Kidney tubule cell (primary cell): Measurements from ENCODE around the gene GAREM1.
A peak's percentile ranks its signal among the peaks of the same experiment; 100 is the strongest.
"Not testable (repeated sequence)": the region's sequence is repeated elsewhere in the genome, so short reads cannot be mapped to it uniquely, and the experiment has no call there.

Experiments used
- DNase-seq: peaks from one replicate; pipeline ENCODE4 v3.0.0-alpha.2; 2018; ENCODE audit warnings: low spot score

The GAREM1 gene

GRCh38 chr18:32470714-32471633, at the start of gene GAREM1:
GAREM1 (minus strand) TSS chr18:32470882; CDS start chr18:32470428, 454 bp downstream.
- peak; percentile 99 for DNase-seq

DNA sequence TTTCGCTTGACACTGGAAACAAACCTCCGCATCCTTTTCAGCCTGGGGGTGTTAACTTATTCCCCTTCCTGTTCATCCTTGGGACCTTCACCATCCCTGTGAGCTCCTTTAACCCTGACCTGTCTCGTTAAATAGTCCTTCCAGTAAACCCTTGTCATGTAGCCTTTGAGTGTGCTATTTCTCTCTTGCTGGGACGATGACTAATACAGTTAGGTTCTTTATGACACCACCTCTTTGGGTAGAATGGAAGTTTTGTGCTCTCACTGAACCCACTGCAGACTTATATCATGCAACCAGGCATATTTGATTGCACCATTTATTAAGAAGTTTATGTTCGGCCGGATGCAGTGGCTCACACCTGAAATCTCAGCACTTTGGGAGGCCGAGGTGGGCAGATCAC, 40.5 kb upstream of the GAREM1 start:
- DNase-seq, result no peak

DNA sequence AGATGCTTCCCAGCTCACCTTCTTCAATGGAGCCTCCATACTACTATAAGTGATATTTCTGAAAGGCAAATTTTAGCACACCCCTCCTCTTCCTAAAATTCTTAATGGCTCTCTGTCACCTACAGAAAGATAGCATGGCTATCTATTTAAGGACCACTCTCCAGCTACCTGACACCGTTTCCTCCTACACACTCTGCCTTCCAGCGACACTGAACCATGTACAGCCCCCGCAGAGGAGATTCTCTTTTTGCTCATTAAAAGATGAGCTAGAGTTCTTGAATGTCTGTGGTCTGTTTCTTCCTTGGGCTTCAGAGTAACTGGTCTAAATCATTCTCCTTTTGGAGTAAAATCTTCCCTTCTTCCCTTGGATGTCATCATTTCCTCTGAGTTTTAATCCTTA, 38.4 kb upstream of the GAREM1 start:
- no peak for DNase-seq

GRCh38 chr18:32507093-32507492, 36.4 kb upstream of the GAREM1 start:
- DNase-seq, result no peak

- DNase-seq, result no peak
Observed at GRCh38 chr18:32502014-32502413, 31.3 kb upstream of the GAREM1 start.

GRCh38 chr18:32501242-32501641, 30.6 kb upstream of the GAREM1 start:
- not testable (repeated sequence) for DNase-seq

DNA sequence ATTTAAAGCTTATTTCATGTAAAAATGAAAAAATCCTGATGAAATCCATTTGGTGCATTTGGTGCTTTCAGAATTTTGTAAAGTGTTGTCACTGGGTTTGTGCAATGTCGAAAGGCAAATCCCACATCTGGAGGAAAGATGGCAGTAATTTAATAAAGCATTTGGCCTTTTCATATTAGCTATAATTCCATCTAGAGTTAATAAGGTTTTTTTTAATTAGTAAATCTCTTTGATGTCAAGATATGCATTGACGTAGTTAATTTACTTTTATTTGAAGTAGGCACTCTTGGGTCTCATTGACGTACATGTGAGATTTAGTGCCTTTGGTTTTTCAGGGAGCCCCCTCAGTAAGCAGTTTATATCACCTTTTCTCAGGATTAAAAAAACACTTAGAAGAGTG, 12.3 kb upstream of the GAREM1 start:
- no peak for DNase-seq

DNA sequence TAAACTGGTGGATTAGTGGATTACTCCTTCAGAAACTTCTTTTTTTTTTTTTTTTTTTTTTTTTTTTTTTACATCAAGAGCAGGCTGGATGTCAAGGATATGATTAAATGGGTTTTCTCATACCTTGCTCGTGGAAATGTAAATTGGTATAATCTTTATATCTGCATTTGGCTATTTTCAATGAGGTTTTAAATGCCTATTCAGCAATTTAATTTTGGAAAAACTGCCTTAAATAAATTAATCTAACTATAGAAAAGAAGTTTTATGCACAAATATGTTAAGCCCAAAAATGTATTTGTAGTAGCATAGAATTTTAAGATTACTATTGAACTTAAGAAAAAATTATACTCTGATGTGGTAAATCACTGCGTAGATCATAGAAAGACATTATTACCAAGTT, 11.4 kb upstream of the GAREM1 start:
- DNase-seq, result no peak

DNA sequence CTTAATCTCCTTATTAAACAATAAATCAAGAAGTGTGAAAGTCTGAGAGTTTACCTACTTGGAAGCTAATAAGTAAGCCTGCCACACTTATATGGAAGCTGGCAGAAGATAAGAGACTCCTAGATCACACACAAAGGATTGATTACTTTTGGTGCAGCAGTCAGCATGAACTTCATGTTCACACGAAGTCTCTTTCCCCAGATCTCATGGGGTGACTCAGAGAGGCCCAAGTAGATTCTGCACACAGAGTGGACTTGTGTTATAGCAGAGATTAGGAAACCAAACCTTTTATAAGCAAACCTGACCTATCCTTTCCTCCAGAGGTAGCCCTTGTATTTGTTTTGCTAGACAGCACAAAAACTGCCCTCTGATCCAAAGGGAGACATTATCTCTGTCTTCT, 9.9 kb upstream of the GAREM1 start:
- no peak for DNase-seq

DNA sequence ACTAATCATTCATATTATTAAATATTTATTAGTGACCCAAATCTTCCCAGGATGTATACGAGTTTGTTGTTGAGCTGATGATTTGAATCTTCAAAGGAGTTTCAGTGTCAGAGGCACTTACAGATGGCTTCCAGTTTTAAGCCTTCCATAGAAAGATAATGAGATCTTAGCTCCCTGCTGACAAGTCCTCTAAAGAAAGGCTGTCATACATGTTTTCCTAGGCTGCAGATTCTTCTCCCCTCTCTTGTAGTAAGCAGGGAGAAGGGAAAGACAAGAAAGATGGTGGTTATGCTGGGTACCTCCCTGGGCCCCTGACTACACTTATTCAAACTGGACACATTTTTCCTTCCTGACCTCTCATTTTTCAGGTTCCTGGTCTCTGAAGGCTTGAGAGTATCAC, 8.1 kb upstream of the GAREM1 start:
- no peak for DNase-seq

GRCh38 chr18:32478317-32478716, 7.6 kb upstream of the GAREM1 start:
- no peak for DNase-seq

DNA sequence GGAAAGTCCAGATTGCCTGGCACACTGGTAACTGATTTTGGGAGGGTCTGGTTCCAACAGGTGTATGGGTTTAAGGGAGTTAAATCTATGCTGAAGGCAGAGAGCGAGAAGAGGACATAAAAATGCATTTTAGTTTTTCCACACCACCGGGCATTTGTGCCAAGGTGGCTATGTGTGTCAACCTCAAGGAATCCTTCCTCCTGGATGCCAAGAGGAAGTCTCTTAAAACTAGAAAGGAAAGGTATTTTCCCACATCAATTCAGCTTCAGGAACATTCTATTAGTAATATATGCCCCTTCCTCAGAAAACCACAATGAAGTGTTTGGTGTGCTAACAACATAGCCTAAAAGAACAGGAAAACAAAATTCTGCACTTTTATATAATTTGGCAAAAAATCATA, 5.4 kb upstream of the GAREM1 start:
- DNase-seq, result peak; percentile 56

DNA sequence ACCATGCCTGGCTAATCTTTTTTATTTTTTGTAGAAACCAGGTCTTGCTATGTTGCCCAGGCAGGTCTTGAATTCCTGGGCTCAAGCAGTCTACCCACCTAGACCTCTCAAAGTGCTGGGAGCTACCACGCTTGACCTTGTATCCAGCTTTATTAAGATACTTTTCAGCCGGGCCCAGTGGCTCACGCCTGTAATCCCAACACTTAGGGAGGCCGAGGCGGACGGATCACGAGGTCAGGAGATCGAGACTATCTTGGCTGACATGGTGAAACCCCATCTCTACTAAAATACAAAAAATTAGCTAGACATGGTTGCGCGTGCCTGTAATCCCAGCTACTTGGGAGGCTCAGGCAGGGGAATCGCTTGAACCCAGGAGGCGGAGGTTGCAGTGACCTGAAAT, 4.4 kb upstream of the GAREM1 start:
- not testable (repeated sequence) for DNase-seq

DNA sequence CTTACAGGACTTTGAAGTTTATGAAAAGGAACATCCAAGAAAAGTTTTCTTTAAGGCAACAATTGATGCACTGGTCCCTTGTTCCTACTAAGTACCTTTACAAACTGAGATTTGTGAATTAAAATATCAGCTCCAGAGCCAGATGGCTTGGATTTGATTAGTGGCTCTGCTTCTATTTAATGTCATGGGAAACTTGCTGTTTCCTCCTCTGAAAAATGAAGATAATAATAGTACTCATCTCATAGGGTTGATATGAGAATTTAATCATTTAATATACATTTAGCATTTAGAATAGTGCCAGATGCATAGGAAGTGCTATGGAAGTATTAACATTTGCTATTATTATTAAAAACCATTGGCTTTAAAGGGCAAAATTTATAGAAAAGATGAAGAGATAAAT, 2.6 kb upstream of the GAREM1 start:
- no peak for DNase-seq

- DNase-seq, result no peak
Observed at GRCh38 chr18:32472841-32473240, 2.2 kb upstream of the GAREM1 start.

GRCh38 chr18:32470460-32470713, 295 bp downstream of the GAREM1 start:
- no peak for DNase-seq

- peak; percentile 9 for DNase-seq
Observed at GRCh38 chr18:32469691-32470459, 807 bp downstream of the GAREM1 start.

GRCh38 chr18:32469190-32469651, 1.5 kb downstream of the GAREM1 start:
- DNase-seq, result peak; percentile 65

- peak; percentile 9 for DNase-seq
Observed at GRCh38 chr18:32468147-32468845, 2.4 kb downstream of the GAREM1 start.

DNA sequence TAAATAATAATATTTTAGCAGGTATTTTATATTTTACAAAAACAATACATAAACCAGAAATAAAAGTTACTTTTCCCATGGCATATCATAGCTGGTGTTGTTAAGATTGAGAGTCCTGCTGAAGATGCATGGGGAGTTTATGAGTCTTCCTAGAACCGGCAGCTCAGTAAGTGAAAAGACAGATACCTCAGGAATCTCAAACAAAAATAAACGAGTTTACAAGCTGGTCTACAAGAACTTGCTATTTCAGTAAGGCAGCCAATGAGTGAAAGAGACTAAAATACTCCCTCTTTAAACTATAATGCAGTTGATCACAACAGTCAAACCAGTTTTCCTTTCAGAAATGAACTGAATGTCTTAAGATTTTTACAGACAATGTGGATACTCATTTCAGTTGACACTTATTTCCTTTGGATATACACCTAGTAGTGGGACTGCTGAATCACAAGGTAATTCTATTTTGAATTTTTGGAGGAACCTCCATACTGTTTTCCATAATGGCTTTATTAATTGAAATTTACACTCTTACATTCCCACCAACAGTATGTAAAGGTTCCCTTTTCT, 8.9 kb downstream of the GAREM1 start:
- DNase-seq, result no peak

GRCh38 chr18:32460171-32460731, 10.4 kb downstream of the GAREM1 start:
- peak; percentile 31 for DNase-seq
